Activated T-helper 1 cell treated with anti-CD3 and anti-CD28 coated beads, Interleukin-2, amount 50 U/mL, for 16 hours (primary cell): Measurements from ENCODE around the gene MT1HL1.
"Not testable (repeated sequence)": the region's sequence is repeated elsewhere in the genome, so short reads cannot be mapped to it uniquely, and the experiment has no call there.

ENCODE experiments used
- DNase-seq, 2 donors: peaks; one replicate each; pipeline ENCODE4 v3.0.0-alpha.2; 2020; ENCODE audit warnings: low read depth in 1 of 2, low spot score in 1 of 2

The MT1HL1 gene

GRCh38 chr1:236979149-236979900, 24.9 kb downstream of the MT1HL1 start:
- no peak for DNase-seq

GRCh38 chr1:236978740-236979139, 25.5 kb downstream of the MT1HL1 start:
- no peak for DNase-seq

- DNase-seq = no peak
Measured at GRCh38 chr1:236975461-236975860, 28.8 kb downstream of the MT1HL1 start.

- not testable (repeated sequence) for DNase-seq
Measured at GRCh38 chr1:236974025-236974424, 30.2 kb downstream of the MT1HL1 start.

GRCh38 chr1:236966636-236967035, 37.6 kb downstream of the MT1HL1 start:
- DNase-seq = no peak

- no peak for DNase-seq
Measured at GRCh38 chr1:236963920-236964319, 40.3 kb downstream of the MT1HL1 start.

GRCh38 chr1:236959112-236959511, 45.1 kb downstream of the MT1HL1 start:
- no peak for DNase-seq

- no peak for DNase-seq
Measured at GRCh38 chr1:236957235-236957634, 47.0 kb downstream of the MT1HL1 start.
